LNCaP clone FGC (cell line): ENCODE results near the gene PNPT1.
A peak's percentile ranks its signal among the peaks of the same experiment; 100 is the strongest.
"Not testable (repeated sequence)": the region's sequence is repeated elsewhere in the genome, so short reads cannot be mapped to it uniquely, and the experiment has no call there.

ENCODE experiments used
- DNase-seq: peaks from one replicate; pipeline ENCODE4 v3.0.0-alpha.2; 2011; ENCODE audit warnings: low read depth
- H3K4me3 ChIP-seq: 2 replicates; pipeline ENCODE4 v1.5.1; 2011; ENCODE audit warnings: mild to moderate bottlenecking, low read depth, low read length, control low read depth
- TF ChIP-seq, protein P1 (sequence below): IDR thresholded peaks from 2 replicates; pipeline ENCODE4 v1.5.1; 2012; ENCODE audit warnings: mild to moderate bottlenecking; ENCODE audit not compliant: control insufficient read depth, insufficient read depth; ENCODE audit errors: extremely low read depth

PNPT1 gene

DNA sequence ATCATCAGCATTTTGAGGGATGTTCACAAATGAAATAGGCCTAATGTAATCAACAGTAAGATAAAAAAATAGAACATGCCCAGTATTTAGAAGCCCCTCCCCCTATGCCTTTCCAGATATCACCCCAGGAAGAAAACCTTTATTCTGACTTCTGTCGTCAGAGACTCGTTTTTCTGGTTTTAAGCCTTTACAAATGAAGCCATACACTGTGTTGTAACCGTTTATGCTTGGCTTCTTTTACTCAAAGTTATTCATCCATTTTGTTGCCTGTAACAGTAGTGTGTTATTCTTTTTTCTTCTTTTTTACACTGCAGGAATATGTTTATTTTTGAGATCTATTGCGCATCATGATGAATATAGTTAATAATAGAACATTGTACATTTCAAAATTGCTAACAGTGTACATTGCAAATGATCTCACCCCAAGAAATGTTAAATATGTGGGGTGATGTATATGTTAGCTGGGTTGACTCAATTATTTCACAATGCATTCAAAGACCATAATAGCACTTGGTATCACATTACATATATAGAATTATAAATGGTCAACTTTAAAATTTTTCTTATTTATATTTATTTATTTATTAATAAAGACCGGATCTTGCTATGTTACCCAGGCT lies 28.1 kb upstream of the PNPT1 start:
- TF ChIP-seq, protein P1, sequence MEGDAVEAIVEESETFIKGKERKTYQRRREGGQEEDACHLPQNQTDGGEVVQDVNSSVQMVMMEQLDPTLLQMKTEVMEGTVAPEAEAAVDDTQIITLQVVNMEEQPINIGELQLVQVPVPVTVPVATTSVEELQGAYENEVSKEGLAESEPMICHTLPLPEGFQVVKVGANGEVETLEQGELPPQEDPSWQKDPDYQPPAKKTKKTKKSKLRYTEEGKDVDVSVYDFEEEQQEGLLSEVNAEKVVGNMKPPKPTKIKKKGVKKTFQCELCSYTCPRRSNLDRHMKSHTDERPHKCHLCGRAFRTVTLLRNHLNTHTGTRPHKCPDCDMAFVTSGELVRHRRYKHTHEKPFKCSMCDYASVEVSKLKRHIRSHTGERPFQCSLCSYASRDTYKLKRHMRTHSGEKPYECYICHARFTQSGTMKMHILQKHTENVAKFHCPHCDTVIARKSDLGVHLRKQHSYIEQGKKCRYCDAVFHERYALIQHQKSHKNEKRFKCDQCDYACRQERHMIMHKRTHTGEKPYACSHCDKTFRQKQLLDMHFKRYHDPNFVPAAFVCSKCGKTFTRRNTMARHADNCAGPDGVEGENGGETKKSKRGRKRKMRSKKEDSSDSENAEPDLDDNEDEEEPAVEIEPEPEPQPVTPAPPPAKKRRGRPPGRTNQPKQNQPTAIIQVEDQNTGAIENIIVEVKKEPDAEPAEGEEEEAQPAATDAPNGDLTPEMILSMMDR: no peak
- no peak for DNase-seq
- H3K4me3 ChIP-seq: no peak overlapping the region

DNA sequence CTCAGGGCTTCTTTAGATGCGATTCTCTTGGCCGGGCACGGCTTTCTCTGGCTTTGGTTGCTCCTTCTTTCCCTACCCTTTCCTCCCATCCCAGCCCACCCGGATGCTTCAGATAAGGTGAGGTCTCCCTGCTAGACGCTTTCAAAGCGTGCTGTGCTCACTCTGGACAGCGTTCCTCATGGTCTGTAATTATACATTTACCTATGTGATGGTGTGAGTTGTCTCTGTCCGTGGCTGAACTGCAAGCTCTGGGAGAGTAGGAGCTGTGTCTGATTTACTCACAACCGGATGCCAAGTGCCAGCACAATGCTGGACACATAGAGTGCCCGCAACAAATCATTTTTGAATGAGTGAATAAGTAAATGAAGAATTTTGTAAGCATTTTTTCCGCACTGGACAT lies 26.8 kb upstream of the PNPT1 start:
- no peak overlapping the region for H3K4me3 ChIP-seq
- TF ChIP-seq, protein P1: no peak
- DNase-seq: no peak

DNA sequence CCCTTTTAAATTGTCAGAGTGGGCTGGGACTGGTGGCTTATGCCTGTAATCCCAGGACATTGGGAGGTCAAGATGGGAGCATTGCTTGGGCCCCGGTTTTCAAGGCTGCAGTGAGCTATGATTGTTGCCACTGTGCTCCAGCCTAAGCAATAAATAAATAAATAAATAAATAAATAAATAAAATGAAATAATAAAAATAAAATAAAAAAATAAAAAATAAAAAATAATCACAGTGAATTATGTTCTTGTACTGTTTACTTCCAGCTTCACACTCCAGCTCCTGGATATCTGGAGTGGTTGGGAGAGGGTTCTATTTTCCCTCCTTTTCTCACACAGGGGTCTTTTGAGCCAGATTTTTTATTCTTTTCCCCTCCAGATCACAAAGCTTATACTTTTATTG lies 26.2 kb upstream of the PNPT1 start:
- TF ChIP-seq, protein P1: no peak
- DNase-seq: no peak
- no peak overlapping the region for H3K4me3 ChIP-seq

DNA sequence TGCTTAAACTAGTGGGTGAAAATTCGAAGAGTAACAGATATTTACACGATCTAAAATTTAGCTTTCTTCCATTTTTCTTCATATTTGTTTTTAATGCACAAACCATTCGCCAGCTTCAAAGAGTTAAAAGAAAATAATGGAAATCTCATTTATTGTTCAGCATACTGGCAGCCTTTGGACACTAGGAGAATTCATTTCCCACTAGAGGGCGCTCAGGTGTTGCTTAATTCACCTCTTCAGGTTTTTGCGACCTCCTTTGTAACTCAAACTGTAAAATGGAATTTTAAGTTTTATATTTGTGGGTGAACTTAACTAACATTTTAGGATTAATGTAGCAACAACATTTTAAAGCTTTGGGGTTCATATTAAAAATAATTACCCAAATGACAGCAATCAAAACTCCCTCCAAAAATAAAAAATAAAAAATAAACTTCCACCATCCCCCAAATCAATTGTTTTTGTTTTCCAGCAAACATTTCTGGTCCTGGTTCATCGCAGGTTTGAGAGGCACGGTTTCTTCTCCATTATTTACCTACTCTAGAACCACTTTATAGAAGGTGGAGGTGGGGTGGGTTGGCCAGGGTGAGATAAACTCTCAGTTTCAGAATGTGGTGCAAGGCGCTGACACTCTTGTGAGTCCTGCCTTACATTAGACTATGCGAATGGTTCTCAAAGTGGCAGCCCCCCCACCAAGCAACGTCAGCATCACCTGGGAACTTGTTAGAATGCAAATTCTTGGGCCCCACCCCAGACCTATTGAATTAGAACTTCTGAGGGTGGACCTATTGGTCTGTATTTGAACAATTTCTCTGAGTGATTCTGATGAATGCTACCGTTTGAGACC lies 24.7 kb upstream of the PNPT1 start:
- DNase-seq: no peak
- TF ChIP-seq, protein P1: peak; percentile 58
- no peak overlapping the region for H3K4me3 ChIP-seq

DNA sequence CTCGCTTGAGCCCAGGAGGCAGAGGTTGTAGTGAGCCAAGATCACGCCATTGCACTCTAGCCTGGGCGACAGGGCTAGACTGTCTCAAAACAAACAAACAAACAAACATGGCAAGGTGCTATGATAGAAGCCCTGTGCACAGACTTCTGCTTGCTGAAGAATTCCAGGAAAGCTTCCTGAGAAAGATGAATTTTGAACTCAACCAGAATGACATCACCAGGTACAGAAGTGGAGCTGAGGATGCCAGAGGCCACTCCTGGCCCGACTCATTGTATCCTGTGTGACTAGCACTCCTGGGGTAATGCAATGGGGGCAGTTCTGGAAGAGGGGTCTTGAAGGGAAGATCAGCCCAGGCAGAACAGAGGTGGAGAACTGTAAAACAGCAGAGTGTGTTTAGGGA lies 22.0 kb upstream of the PNPT1 start:
- TF ChIP-seq, protein P1: no peak
- no peak overlapping the region for H3K4me3 ChIP-seq
- DNase-seq: no peak

DNA sequence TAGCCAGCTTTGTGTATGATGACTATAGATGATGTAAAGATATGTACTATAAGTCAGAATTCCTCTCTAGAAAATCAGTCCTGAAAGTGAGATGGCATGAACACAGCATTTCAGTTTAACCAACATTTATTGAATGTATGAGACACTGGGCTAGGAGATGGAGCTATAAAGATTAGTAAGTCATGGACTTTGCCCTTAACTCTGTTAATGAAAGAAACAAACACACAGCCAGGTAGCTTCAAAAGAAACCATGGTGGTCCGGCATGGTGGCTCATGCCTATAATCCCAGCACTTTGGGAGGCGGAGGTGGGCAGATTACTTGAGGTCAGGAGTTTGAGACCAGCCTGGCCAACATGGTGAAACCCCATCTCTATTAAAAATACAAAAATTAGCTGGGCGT lies 21.5 kb upstream of the PNPT1 start:
- not testable (repeated sequence) for H3K4me3 ChIP-seq, DNase-seq

DNA sequence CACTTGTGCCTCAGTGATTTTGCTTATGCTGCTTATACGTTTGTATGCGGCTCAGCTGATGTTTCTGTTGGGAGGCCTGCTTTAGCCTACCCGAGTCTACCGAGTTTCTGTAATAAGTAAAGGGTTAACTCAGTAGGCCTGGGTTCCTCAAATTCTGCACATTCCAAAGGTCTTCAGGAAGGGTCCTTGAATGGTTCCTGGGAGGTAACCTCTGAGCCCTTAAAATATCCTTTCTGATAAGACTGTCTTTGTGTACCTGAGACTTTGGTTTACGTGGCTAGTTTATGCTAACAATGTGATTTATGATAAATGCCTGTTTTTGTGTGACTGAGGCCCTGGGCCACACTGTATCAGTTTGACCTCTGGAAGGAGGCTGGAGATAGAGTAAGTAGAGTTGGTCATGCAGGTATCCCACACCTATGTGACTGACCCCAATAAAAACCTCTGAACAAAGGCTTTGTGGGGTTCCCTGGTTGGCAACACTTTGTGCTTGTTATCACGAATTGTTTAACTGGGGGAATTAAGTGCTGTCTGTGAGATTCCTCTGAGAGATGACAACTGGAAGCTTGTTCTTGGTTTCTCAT lies 18.9 kb upstream of the PNPT1 start:
- H3K4me3 ChIP-seq: no peak overlapping the region
- TF ChIP-seq, protein P1: no peak
- no peak for DNase-seq
